NT2/D1 (cell line): ENCODE measurements around the gene BMERB1.

Experiments used
- YY1 ChIP-seq: IDR thresholded peaks from 2 replicates; pipeline ENCODE4 v1.6.1; 2011; ENCODE audit not compliant: insufficient read length, insufficient read depth
- ZNF274 ChIP-seq: IDR thresholded peaks from 2 replicates; pipeline ENCODE4 v1.6.1; 2011; ENCODE audit warnings: mild to moderate bottlenecking, low read depth, low read length

GRCh38 chr16:15605839-15606517 is 171.6 kb downstream of the BMERB1 start:
- TF ChIP-seq YY1, result no peak
- no peak for TF ChIP-seq ZNF274
